GM19452 (cell line): Measurements from ENCODE around the gene F9.

Experiments
- ATAC-seq: cut with Tn5 transposase; IDR thresholded peaks from one replicate; pipeline ENCODE4 v1.9.1; 2021; ENCODE audit not compliant: unreplicated experiment

Gene F9

DNA sequence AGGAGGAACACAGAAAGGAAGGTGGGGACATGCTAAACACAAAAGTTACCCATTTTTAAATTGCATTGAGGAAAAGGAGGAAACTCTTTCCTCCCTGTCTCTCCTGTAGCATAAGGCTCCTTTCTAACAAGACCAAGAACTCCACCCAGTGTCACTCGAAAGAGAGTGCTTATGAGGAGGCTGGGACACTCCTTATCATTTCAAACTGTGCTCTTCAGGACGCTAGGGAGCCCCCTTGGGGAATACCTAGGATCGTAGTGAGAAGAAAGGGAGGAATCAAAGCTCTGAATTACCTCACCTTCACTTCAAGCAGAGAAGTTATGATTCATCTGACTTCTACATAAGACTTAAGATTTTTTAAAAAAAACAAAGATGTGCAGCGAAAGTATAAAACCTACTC is 65.5 kb downstream of the F9 start:
- no peak for ATAC-seq

DNA sequence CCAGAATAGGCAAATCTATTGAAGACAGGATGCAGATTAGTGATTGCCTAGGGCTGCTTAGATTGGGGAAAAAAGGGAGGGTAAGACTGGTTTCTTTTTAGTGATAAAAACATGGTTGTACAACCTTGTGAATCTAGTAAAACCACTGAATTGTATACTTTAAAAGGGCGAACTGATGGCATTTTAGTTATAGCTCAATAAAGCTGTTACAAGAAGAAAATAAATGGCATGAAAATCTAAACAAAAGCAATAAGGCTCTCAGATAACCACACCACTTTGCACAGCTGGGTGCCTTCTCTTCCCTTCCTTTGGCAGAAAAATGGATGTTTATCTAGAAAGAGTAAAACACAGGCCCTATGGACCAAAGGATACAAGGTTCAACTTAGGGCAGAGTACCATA is 69.6 kb downstream of the F9 start:
- ATAC-seq: no peak
